GM21526 (cell line): ENCODE results near the gene CPNE7.
"Not testable (repeated sequence)": the region's sequence is repeated elsewhere in the genome, so short reads cannot be mapped to it uniquely, and the experiment has no call there.

Experiments
- ATAC-seq: cut with Tn5 transposase; IDR thresholded peaks from one replicate; pipeline ENCODE4 v1.9.1; 2021; ENCODE audit warnings: moderate library complexity; ENCODE audit not compliant: unreplicated experiment, low FRiP score

CPNE7 gene

GRCh38 chr16:89564476-89565255 lies 10.9 kb upstream of the CPNE7 start:
- ATAC-seq, result no peak

DNA sequence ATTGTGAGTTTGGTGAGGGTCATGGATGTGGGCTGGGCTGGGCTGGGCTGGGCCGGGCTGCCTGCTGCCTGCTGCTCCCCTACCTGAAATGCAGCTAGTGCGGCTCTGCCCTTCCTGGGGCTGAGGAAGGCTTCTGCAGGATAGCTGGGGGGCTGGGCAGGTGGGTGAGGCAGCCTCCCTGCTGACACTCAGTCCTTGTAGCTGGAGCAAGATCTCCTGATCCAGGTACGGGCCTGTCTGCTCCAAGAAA lies 10.4 kb upstream of the CPNE7 start:
- no peak for ATAC-seq

GRCh38 chr16:89565506-89566372 lies 9.8 kb upstream of the CPNE7 start:
- ATAC-seq, result no peak

- ATAC-seq, result no peak
Observed at GRCh38 chr16:89567656-89568594, 7.6 kb upstream of the CPNE7 start.

DNA sequence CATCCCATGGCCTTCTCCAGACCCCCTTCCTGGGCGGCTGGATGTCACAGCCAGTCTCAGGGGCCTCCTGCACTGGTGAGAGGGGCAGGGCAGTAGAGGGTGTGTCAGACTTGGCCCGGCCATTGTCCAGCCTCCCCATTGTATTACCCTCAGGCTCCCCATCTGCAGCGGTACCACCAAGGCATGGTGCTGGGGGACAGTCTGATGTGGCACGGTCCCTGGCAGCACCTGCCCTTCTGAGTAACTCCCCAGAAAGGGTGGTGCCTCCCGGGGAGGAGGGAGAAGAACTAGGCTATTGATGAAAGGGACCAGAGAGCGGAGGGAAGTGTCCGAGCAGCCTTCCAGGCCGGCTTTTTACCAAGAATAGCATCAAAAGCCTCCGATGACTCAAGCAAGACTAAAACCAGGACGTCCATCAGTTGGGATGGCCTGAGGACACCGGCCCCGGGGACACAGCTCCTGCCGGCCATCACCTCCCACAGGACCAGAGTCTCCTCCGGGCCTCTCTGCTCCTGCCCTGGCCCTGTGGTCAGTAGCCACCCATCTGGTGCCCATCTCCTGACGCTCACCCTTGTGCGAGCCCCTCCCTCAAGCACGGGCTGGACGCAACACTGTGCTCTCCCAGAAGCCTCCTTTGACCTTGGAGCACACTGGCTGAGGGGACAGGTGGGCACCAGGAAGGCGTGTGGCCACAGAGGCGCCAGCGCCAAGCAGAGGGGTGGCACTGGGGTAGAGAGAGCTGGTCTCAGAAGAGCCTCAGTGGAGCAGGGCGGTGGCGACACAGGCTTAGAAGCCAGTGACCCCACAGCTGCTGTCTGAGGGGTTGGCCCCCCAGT lies 5.8 kb upstream of the CPNE7 start:
- ATAC-seq, result no peak

GRCh38 chr16:89570342-89570923 lies 5.1 kb upstream of the CPNE7 start:
- no peak for ATAC-seq

DNA sequence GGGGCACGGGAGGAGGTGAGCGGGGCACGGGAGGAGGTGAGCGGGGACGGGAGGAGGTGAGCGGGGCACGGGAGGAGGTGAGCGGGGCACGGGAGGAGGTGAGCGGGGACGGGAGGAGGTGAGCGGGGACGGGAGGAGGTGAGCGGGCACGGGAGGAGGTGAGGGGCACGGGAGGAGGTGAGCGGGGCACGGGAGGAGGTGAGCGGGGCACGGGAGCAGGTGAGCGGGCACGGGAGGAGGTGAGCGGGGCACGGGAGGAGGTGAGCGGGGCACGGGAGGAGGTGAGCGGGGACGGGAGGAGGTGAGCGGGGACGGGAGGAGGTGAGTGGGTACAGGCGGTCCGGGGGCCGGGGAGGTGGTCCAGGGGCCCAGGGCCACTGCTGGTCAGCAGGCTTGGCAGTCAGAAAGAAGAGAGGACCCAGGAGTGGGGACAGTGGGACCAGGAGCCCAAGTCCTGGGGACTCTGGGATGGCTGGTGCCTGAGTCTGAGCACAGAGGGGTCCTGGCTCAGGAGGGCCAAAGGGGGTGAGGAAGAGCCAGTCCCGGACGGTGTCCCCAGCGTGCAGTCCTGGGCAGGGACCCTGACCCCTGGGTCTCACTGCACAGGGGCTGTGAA lies 4.5 kb upstream of the CPNE7 start:
- not testable (repeated sequence) for ATAC-seq

GRCh38 chr16:89571636-89572035 lies 3.9 kb upstream of the CPNE7 start:
- no peak for ATAC-seq

- ATAC-seq, result no peak
Observed at GRCh38 chr16:89572073-89572484, 3.5 kb upstream of the CPNE7 start.

DNA sequence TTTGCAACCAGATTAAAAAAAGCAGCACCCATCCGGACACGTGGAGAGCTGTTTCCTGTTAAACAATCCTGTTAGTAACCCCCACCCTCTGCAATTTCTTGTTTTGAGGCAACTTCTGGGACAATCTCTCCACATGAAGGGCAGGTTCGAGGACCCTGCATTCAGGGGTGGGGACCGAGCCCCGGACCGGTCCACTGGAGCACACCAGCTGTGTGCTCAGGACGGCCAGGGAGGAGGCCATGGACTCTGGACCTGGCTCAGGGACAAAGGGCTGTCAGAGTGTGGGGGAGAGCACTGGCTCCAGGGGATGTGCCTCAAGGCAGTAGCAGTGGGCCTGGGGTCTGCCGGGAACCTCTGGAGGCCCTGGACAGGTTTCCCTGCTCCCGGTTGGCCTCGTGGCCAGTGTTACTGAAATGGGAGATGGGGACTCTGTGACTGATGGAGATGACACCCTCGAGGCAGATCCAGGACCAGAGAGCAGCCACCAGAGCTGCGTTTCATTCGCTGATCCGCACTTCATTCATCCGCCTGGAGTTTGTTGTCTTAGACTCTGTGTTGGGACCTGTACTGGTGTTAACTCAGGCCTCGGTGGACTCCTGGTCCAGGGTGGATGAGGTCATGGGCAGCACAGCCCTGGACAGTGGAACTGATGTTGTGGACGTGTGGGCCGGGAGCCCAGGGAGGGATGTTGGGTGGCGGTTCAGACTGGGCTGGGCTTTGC lies 2.9 kb upstream of the CPNE7 start:
- ATAC-seq, result no peak

DNA sequence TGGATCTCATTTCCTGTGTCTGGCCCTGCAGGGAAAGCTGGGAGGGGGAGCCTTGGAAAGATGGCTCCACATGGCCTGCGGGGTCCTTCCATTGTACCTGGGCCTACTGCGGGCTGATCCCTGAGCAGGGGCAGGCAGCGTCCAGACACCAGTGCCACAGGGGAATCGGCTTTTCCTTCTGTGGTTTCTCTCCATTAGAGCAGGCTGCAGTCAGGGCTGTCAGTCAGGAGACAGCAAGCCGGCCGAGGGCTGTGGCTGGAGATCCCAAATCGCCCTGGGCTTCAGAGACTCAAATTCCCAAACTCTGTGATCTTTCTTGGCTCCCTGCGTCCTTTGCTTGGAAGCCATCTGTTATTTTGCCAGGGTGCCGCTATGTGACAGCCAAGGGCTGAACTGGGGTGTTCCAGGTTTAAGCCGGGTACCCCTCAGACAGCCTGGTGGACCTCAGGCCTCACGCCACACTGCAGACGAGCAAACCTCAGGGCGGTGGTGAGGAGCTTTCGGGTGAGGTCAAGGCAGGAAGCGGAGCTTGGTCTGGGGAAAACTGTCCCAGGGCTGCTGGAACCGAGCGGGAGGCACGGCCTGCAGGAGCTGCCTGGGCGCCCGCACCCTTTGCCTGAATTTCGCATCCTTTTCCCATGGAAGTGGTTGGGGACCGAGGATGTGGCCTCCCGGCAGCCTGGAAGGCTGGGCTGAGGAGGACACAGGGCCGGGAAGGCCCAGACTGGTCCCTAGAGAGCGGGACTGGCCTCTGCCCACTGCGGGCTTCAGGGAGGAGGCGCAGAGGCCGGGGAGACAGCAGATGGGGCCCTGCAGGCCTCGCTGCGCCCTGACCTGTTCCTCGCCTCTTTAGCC lies 1.5 kb upstream of the CPNE7 start:
- ATAC-seq, result no peak

GRCh38 chr16:89574681-89575246 lies 794 bp upstream of the CPNE7 start:
- ATAC-seq, result no peak

DNA sequence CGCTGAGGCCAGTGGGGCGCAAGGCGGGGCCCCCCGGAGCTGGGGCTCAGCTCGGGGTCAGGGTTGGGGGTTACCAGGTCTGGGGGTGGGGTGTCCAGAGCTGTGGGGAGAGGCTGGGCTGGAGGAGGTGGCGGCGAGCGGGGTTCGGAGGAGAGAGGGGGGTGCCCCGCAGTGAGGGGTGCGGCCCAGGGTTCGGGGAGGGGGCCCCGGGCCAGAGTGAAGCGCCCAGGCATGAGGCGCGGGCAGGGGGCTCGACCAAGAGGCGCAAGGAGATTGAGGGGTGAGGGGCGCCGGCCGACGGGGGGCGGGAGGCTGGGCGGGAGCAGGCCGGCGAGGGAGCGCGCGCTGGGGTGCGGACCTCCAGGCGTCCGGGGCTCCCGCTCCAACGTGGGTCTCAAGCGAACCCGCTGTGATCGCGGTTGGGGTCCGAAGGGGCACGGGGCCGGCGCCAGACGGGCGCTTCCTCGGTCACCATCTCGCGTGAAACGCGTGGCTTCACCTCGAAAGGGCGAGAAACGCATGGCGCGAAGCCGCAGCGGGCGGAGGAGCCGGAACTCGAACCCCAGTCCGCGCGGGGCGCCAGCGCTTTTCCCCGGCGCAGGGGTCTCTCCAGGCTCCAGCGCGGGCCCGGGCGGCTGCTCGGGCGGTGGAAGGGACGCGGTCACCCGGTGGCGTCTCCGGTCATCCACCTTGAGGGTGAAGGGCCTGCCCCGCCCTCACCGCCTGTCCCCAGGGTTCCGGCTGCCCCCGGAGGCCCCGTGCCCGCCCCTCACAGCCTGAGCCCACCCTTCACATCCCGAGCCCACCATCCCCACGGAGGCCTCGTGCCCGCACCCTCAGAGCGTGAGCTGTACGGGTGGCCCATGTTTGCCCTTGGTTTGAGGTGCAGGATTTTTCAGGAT lies 846 bp downstream of the CPNE7 start:
- no peak for ATAC-seq

DNA sequence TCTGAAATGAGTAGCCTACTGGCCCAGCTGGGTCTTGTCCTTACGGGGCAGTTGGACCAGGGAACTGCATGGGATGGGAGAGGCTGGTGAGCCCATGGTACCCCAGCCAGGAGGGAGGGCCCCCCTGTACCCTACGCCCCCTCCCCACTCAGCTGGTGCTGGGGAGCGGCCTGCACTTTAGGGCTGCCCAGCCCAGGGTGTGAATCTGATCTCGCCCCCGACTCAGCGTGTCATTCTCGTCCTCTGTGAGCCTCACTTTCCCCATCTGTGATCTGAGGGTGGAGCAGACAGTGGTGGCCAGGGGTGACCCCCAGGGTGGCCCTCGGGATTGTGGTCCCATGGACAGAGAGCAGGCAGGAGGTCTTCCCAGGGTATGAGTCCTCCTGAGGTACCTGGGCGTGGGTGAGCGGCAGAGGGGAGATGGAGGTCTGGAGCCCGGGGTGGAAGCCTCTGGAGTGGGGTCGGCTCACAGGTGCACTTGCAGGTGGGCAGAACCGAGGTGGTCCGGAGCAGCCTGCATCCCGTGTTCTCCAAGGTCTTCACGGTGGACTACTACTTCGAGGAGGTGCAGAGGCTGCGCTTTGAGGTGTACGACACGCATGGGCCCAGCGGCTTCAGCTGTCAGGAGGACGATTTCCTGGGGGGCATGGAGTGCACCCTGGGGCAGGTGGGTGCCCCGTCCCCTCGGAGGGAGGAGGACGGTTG lies 1.6 kb downstream of the CPNE7 start:
- ATAC-seq, result no peak

DNA sequence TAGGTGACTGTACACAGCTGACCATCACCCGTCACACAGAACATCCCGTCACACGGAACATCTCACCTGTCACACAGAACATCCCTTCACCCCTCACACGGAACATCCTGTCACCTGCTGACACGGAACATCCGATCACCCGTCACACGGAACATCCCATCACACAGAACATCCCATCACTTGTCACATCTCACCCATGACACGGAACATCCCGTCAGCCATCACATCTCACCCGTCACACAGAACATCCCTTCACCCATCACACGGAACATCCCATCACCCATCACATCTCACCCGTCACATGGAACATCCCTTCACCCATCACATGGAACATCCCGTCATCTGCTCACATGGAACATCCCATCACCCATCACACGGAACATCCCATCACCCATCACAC lies 3.8 kb downstream of the CPNE7 start:
- ATAC-seq, result no peak
